A549 (cell line): Measurements from ENCODE around the gene UNC45A. TPM values are rescaled to one million over a fixed set of nuclear protein-coding genes. Genes with fewer than 3 reads are reported as not detected.
"Not testable (repeated sequence)": the region's sequence is repeated elsewhere in the genome, so short reads cannot be mapped to it uniquely, and the experiment has no call there.

Experiments
- ATAC-seq, 2 experiments: fragments of 200-7000 bp in 1 of 2; fragments of >200 bp in 1 of 2; cut with Nextera tagmentation in 1 of 2; cut with Tn5 transposase in 1 of 2; 3 replicates each; pipeline versions ENCODE4 v1.8.0 to v1.9.1; 2018 to 2020; ENCODE audit warnings: mild to moderate bottlenecking in 1 of 2, moderate library complexity in 1 of 2
- CTCF ChIA-PET: fragments of 300-600 bp; sonication (Branson Sonifier 250); formaldehyde crosslinking; extraction: SDS; loops from one replicate; lab custom pipeline; 2021; ENCODE audit warnings: antibody characterized with exemption, inconsistent platforms; lab: Yijun Ruan, JAX
- POLR2A ChIA-PET: fragments of 350-600 bp; formaldehyde crosslinking; extraction: SDS; loops from one replicate; lab custom pipeline; 2021; ENCODE audit warnings: antibody characterized with exemption, inconsistent platforms; lab: Yijun Ruan, JAX
- DNase-seq, 2 experiments: peaks; one replicate each; pipeline versions ENCODE4 v3.0.0 to v3.0.0-alpha.2; 2011 to 2016; ENCODE audit warnings: low read depth in 1 of 2, low spot score in 1 of 2
- FAIRE-seq: peaks from 2 replicates; lab custom pipeline; 2011; peaks lifted over from hg19 to GRCh38; lab: Jason Lieb, UNC
- H3K27ac ChIP-seq, 2 experiments: fragments of >200 bp; sonication (Bioruptor Twin); formaldehyde crosslinking; 3 replicates each; pipeline ENCODE4 v1.5.1; 2016 to 2017
- H3K4me1 ChIP-seq: fragments of >200 bp; sonication (Bioruptor Twin); formaldehyde crosslinking; 3 replicates; pipeline ENCODE4 v1.6.1; 2016
- H3K4me2 ChIP-seq: fragments of >200 bp; sonication (Bioruptor Twin); formaldehyde crosslinking; 3 replicates; pipeline ENCODE4 v1.6.1; 2016
- H3K4me3 ChIP-seq: fragments of >200 bp; sonication (Bioruptor Twin); formaldehyde crosslinking; 3 replicates; pipeline ENCODE4 v1.5.1; 2016
- H3K9me3 ChIP-seq: fragments of >200 bp; sonication (Bioruptor Twin); formaldehyde crosslinking; 3 replicates; pipeline ENCODE4 v1.6.1; 2016
- CBX8 ChIP-seq: fragments of 200-600 bp; sonication (generic); IDR thresholded peaks from 2 replicates; pipeline ENCODE4 v1.6.1; 2016
- CEBPB ChIP-seq, 2 experiments: fragments of >200 bp in 1 of 2; sonication (Bioruptor Twin) in 1 of 2; formaldehyde crosslinking in 1 of 2; IDR thresholded peaks; 2 replicates each; pipeline ENCODE4 v1.6.1; 2012 to 2016
- CHD2 ChIP-seq: fragments of 150-350 bp; IDR thresholded peaks from 2 replicates; pipeline ENCODE4 v1.6.1; 2014; ENCODE audit warnings: low read length; ENCODE audit not compliant: partially characterized antibody
- EHF ChIP-seq: fragments of 250-450 bp; sonication (Bioruptor Pico); IDR thresholded peaks from 2 replicates; pipeline ENCODE4 v1.5.0; 2020; ENCODE audit warnings: mild to moderate bottlenecking
- EHMT2 ChIP-seq: fragments of 200-600 bp; sonication (generic); IDR thresholded peaks from 2 replicates; pipeline ENCODE4 v1.6.1; 2016; ENCODE audit warnings: antibody characterized with exemption, low read depth, mild to moderate bottlenecking, moderate library complexity
- EP300 ChIP-seq, 2 experiments: fragments of >200 bp; sonication (Bioruptor Twin); formaldehyde crosslinking; IDR thresholded peaks; 2 replicates in 1 of 2; 3 replicates in 1 of 2; pipeline ENCODE4 v1.6.1; 2016 to 2017
- ESRRA ChIP-seq: fragments of 150-350 bp; IDR thresholded peaks from 2 replicates; pipeline ENCODE4 v1.6.1; 2014; ENCODE audit warnings: mild to moderate bottlenecking, low read length, borderline replicate concordance
- FOSB ChIP-seq: fragments of 250-450 bp; sonication (Bioruptor Pico); IDR thresholded peaks from 2 replicates; pipeline ENCODE4 v1.5.0; 2020; ENCODE audit warnings: mild to moderate bottlenecking, moderate library complexity
- MAFK ChIP-seq: fragments of 450-650 bp; IDR thresholded peaks from 2 replicates; pipeline ENCODE4 v1.6.1; 2014; ENCODE audit not compliant: partially characterized antibody
- NFE2L2 ChIP-seq: fragments of 150-350 bp; conservative IDR thresholded peaks from 2 replicates; pipeline ENCODE4 v1.6.1; 2014; ENCODE audit warnings: low read length
- RARB ChIP-seq: fragments of 250-450 bp; sonication (Bioruptor Pico); IDR thresholded peaks from 2 replicates; pipeline ENCODE4 v1.8.0; 2021; ENCODE audit warnings: mild to moderate bottlenecking, moderate library complexity
- RFX5 ChIP-seq: fragments of 450-650 bp; IDR thresholded peaks from 2 replicates; pipeline ENCODE4 v1.7.1; 2014; ENCODE audit warnings: antibody characterized with exemption, mild to moderate bottlenecking, moderate library complexity
- RNF2 ChIP-seq: fragments of 200-600 bp; sonication (generic); IDR thresholded peaks from 2 replicates; pipeline ENCODE4 v1.6.1; 2016; ENCODE audit warnings: low read depth, mild to moderate bottlenecking, antibody characterized with exemption, moderate library complexity, borderline replicate concordance
- SMC3 ChIP-seq: fragments of >200 bp; sonication (Bioruptor Twin); formaldehyde crosslinking; IDR thresholded peaks from 3 replicates; pipeline ENCODE4 v1.6.1; 2018; ENCODE audit warnings: inconsistent platforms
- SREBF2 ChIP-seq: fragments of 450-650 bp; IDR thresholded peaks from 2 replicates; pipeline ENCODE4 v1.6.1; 2014; ENCODE audit warnings: mild to moderate bottlenecking, moderate library complexity
- TFCP2L1 ChIP-seq: fragments of 250-450 bp; sonication (Bioruptor Pico); IDR thresholded peaks from 2 replicates; pipeline ENCODE4 v1.5.0; 2021; ENCODE audit warnings: mild to moderate bottlenecking
- TP53 ChIP-seq: fragments of 250-450 bp; sonication (Bioruptor Pico); IDR thresholded peaks from 2 replicates; pipeline ENCODE4 v1.5.0; 2021; ENCODE audit warnings: mild to moderate bottlenecking, moderate library complexity
- WGBS: methylation state at CpG from one replicate; pipeline ENCODE4 v1.1.6; 2017; ENCODE audit errors: missing lambda C conversion rate; 5-methylcytosine and 5-hydroxymethylcytosine counted together
- polyA plus RNA-seq, 4 experiments: library from polyadenylated mRNA; depleted of rRNA in 3 of 4; stranded (reverse); fragments of >200 nt; fragmentation: RNase III in 1 of 4; extraction: RNeasy Plus Mini Kit Qiagen cat#74134 plus additional on column Dnase treatment in 1 of 4; gene quantifications; 2 replicates in 3 of 4; 3 replicates in 1 of 4; pipeline ENCODE4 v1.2.3, GENCODE V29; 2011 to 2017
- TF ChIP-seq, protein P1 (sequence below): fragments of 150-350 bp; IDR thresholded peaks from 2 replicates; pipeline ENCODE4 v1.6.1; 2014; ENCODE audit warnings: low read depth, mild to moderate bottlenecking, low read length
- TF ChIP-seq, protein P2 (sequence below): fragments of >200 bp; sonication (Bioruptor Twin); formaldehyde crosslinking; IDR thresholded peaks from 3 replicates; pipeline ENCODE4 v1.6.1; 2016
- TF ChIP-seq, protein P3 (sequence below): fragments of 200-600 bp; sonication (generic); IDR thresholded peaks from 2 replicates; pipeline ENCODE4 v1.6.1; 2016; ENCODE audit warnings: antibody characterized with exemption, mild to moderate bottlenecking, moderate library complexity

Gene UNC45A
- polyA plus RNA-seq, 2 of the 4 experiments (the other 2 are of a cell fraction), result 48.2 to 80.4 TPM

DNA sequence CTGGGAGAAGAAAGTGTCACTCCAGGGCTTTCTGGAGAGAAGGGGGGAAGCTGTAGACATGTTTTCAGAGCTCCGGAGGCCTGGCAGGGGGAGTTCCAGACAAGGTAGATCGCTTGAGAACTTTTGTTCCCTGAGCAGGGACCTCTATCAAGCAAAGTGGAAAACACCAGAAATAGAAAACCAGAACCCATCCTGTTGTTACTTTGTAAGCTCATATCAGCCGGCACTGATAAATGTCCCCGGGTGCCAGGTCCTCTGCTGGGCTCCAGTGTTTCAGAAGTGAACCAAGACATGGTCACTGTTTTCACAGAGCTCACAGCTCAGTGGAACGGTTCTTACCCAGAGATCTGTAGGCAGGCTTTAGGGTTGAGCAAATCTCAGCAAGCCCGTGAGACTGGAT lies 16.2 kb upstream of the UNC45A start (continued):
- TF ChIP-seq RFX5, result no peak
- no peak for TF ChIP-seq EHF
- no peak for TF ChIP-seq FOSB (CRISPR knock-in tag)
- TF ChIP-seq, protein P1, sequence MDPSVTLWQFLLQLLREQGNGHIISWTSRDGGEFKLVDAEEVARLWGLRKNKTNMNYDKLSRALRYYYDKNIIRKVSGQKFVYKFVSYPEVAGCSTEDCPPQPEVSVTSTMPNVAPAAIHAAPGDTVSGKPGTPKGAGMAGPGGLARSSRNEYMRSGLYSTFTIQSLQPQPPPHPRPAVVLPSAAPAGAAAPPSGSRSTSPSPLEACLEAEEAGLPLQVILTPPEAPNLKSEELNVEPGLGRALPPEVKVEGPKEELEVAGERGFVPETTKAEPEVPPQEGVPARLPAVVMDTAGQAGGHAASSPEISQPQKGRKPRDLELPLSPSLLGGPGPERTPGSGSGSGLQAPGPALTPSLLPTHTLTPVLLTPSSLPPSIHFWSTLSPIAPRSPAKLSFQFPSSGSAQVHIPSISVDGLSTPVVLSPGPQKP, result no peak
- no peak for TF ChIP-seq TP53
- TF ChIP-seq SMC3, result no peak
- TF ChIP-seq NFE2L2, result no peak
- no peak for TF ChIP-seq ESRRA
- TF ChIP-seq RARB (CRISPR knock-in tag), result no peak
- TF ChIP-seq, protein P2, sequence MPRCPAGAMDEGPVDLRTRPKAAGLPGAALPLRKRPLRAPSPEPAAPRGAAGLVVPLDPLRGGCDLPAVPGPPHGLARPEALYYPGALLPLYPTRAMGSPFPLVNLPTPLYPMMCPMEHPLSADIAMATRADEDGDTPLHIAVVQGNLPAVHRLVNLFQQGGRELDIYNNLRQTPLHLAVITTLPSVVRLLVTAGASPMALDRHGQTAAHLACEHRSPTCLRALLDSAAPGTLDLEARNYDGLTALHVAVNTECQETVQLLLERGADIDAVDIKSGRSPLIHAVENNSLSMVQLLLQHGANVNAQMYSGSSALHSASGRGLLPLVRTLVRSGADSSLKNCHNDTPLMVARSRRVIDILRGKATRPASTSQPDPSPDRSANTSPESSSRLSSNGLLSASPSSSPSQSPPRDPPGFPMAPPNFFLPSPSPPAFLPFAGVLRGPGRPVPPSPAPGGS, result no peak

DNA sequence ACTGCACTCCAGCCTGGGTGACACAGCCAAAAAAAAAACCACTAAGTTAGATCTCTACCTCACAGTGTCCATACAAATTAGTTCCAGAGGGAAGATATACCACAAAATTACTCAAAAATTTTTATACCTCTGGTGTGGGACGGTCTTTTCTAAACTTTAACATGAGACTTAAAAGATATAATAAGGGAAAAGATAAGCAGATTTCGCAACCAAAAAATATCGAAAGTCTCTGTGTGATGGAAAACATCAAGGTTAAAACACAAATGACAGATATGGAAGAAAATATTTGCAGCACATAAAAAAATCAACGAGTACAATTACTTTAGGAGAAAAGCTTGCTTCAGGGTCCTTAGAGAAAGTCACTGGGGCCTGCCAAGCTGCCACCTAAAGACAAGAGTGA lies 13.2 kb upstream of the UNC45A start:
- Histone ChIP-seq H3K9me3 (no peaks in the 10 kb centered on the region), H3K4me2 (no peak overlapping the region), H3K4me3 (no peak overlapping the region), H3K27ac (no peak overlapping the region), H3K4me1 (no peaks in the 10 kb centered on the region)
- ChIA-PET POLR2A (no interaction called here), CTCF (interaction anchor here (0.8 to 6.5 kb wide), 6 partner anchors 11 to 440 kb away, joined by 3 to 97 read pairs (median 7); partner anchors contain the start of genes HDDC3, MAN2A2 and UNC45A)
- 90% methylated on average over 4 of the region's 4 CpGs for WGBS
- no peak for DNase-seq
- no peak for FAIRE-seq
- no peak for ATAC-seq
- TF ChIP-seq MAFK (no peak), CEBPB (IDR thresholded peaks at IDR 0.05) (peak in 1 of 2 experiments; percentile 21; a peak in 1 of 4 replicates)

DNA sequence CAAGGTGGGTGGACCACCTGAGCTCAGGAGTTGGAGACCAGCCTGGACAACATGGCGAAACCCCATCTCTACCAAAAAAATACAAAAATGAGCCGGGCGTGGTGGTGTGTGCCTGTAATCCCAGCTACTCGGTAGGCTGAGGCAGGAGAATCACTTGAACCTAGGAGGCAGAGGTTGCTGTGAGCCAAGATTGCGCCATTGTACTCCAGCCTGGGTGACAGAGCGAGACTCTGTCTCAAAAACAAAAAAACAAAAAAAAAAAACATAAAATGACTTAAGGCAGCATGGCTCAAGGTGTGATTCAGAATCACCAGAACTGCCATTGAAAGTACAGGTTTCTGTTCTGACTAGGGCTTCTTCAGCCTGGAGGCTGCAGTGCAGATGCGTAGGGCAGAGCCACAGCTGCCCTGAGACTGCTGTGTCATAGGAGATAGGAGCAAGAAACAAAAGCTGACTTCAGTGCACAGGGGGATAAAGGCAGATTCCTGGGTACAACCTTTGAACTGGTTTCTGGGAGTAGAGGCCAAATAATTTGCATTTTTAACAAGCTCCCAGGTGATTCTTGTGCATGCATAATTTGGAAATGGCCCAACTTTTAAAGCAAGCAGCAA lies 12.3 kb upstream of the UNC45A start:
- H3K4me1 ChIP-seq, H3K4me3 ChIP-seq, FAIRE-seq, H3K9me3 ChIP-seq, H3K4me2 ChIP-seq, DNase-seq, H3K27ac ChIP-seq, POLR2A ChIA-PET: not testable (repeated sequence)
- 0 out of 6 replicates have a peak, but pooled peaks of 1 of the 2 experiments have one; percentile 19 for ATAC-seq
- WGBS, result 85% methylated on average over 7 of the region's 7 CpGs
- CTCF ChIA-PET, result interaction anchor here (0.6 to 13.2 kb wide), 9 partner anchors 10 to 401 kb away, joined by 3 to 326 read pairs (median 6); partner anchors contain the start of genes HDDC3, MAN2A2 and UNC45A

DNA sequence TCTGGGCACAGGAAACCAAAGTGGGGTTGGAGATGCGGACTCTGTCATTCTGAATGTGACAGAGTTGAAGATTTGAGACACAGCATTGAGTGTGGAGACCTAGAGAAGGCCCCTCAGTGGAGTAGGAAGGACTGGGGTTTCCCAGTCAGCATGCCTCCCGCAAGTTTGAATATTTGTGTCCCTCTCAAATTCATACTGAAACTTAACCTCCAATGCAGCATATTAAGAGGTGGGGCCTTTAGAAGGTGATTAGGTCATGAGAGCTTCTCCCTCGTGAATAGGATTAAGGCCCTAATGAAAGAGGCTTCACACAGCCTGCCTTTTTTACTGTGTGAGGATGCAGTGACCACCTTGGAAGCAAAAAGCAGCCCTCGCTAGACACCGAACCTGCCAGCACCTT lies 10.7 kb upstream of the UNC45A start:
- H3K4me2 ChIP-seq, result no peak overlapping the region
- ChIA-PET POLR2A (interaction anchor here (0.7 kb wide), 2 partner anchors 12 to 637 kb away, joined by 4 to 6 read pairs; no protein-coding TSS in a partner anchor), CTCF (interaction anchor here (1.5 to 13.2 kb wide), 4 partner anchors 9 to 32 kb away, joined by 6 to 326 read pairs (median 52); partner anchors contain the start of genes HDDC3, MAN2A2 and UNC45A)
- no peaks in the 10 kb centered on the region for H3K9me3 ChIP-seq
- no peak overlapping the region for H3K27ac ChIP-seq
- DNase-seq (no peak), FAIRE-seq (no peak), ATAC-seq (no peak)
- peaks cover 5% of the 10 kb centered on the region for H3K4me1 ChIP-seq
- TF ChIP-seq EHMT2 (no peak), RNF2 (no peak), CEBPB (IDR thresholded peaks at IDR 0.05) (no peak), ESRRA (no peak), NFE2L2 (no peak), CBX8 (no peak), TP53 (no peak), RFX5 (no peak), TFCP2L1 (CRISPR knock-in tag) (no peak), EP300 (IDR thresholded peaks at IDR 0.05) (no peak), CHD2 (no peak), SREBF2 (no peak)
- TF ChIP-seq, protein P3, sequence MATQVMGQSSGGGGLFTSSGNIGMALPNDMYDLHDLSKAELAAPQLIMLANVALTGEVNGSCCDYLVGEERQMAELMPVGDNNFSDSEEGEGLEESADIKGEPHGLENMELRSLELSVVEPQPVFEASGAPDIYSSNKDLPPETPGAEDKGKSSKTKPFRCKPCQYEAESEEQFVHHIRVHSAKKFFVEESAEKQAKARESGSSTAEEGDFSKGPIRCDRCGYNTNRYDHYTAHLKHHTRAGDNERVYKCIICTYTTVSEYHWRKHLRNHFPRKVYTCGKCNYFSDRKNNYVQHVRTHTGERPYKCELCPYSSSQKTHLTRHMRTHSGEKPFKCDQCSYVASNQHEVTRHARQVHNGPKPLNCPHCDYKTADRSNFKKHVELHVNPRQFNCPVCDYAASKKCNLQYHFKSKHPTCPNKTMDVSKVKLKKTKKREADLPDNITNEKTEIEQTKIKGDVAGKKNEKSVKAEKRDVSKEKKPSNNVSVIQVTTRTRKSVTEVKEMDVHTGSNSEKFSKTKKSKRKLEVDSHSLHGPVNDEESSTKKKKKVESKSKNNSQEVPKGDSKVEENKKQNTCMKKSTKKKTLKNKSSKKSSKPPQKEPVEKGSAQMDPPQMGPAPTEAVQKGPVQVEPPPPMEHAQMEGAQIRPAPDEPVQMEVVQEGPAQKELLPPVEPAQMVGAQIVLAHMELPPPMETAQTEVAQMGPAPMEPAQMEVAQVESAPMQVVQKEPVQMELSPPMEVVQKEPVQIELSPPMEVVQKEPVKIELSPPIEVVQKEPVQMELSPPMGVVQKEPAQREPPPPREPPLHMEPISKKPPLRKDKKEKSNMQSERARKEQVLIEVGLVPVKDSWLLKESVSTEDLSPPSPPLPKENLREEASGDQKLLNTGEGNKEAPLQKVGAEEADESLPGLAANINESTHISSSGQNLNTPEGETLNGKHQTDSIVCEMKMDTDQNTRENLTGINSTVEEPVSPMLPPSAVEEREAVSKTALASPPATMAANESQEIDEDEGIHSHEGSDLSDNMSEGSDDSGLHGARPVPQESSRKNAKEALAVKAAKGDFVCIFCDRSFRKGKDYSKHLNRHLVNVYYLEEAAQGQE, result no peak
- no peak overlapping the region for H3K4me3 ChIP-seq
- 91% methylated on average over 5 of the region's 5 CpGs for WGBS

DNA sequence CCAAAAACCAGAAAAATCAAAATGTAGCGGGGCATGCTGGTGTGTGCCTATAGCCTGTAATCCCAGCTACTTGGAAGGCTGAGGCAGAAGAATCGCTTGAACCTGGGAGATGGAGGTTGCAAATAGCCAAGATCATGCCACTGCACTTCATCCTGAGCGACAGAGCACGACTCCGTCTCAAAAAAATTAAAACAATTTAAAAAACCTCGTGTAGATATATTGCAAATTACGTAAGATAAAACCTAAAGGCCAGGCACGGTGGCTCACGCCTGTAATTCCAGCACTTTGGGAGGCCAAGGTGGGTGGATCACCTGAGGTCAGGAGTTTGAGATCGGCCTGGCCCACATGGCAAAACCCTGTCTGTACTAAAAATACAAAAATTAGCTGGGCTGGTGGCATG lies 8.3 kb upstream of the UNC45A start:
- H3K4me2 ChIP-seq, FAIRE-seq, POLR2A ChIA-PET, H3K27ac ChIP-seq, ATAC-seq, DNase-seq, H3K9me3 ChIP-seq, H3K4me3 ChIP-seq: not testable (repeated sequence)
- H3K4me1 ChIP-seq, result peaks cover 17% of the 10 kb centered on the region
- 84% methylated on average over 10 of the region's 10 CpGs for WGBS
- CTCF ChIA-PET, result interaction anchor here (0.7 to 13.2 kb wide), 5 partner anchors 13 to 278 kb away, joined by 3 to 326 read pairs (median 3); partner anchors contain the start of gene MAN2A2
